Measurements from ENCODE around the gene TNFAIP1. TPM values are rescaled to one million over a fixed set of nuclear protein-coding genes. Genes with fewer than 3 reads are reported as not detected.

TNFAIP1 gene
- total RNA-seq, 4 donors from 2014 or later = 18.8 to 36.5 (median 25.5) TPM

DNA sequence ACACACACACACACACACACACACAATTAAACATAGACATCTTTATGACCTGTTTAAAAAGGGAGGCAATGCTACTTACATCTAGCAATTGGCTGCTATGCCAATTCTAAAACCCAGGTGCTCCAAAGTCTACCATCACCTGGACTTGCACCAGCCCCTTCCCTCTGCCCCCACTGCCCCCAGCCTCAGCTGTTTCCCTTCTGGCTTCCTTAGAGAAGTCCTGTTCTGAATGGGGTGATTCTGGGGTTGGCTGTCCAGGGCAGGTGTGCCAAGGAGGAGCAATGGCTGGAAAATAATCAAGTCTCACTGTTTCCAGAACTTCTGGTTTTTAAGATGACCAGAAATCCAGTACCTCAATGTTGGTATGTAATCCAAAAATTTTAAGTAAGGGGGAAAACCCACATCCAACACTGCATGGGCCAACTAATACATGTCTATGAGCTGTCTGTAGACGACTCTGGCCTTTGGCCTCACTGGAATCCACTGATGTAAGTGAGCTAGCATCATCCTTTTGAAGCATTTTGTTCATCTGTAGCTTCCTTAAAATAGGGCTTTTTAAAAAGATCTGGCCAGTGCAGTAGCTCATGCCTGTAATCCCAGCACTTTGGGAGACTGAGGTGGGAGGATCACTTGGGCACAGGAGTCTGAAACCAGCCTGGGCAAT, 2.3 kb upstream of the TNFAIP1 start:
- Histone ChIP-seq H3K27me3 (no peaks in the 10 kb centered on the region), H3K9me3 (no peaks in the 10 kb centered on the region), H3K27ac (no peak overlapping the region), H3K36me3 (peaks cover 0 to 31% of the 10 kb centered on the region in 2 donors), H3K4me1 (peaks cover 34 to 40% of the 10 kb centered on the region in 2 donors), H3K4me3 (no peak overlapping the region)
- intact Hi-C loops (cut with DNase I; ENCODE audit: low total_unique reads) (loop anchor here (10.0 kb wide), 1 partner anchor 438 kb away; the partner anchor contains the start of gene LYRM9), in situ Hi-C loops (cut with MboI; ENCODE audit: low sequenced_read_pairs in 4 of 4) (loop anchor here in 3 of 4 donors (10.0 to 25.0 kb wide), 3 partner anchors 288 to 629 kb away; partner anchors contain the start of genes PHF12 (in 3 of the 3) and NLK (in 1 of the 3))
- TF ChIP-seq, protein P1, sequence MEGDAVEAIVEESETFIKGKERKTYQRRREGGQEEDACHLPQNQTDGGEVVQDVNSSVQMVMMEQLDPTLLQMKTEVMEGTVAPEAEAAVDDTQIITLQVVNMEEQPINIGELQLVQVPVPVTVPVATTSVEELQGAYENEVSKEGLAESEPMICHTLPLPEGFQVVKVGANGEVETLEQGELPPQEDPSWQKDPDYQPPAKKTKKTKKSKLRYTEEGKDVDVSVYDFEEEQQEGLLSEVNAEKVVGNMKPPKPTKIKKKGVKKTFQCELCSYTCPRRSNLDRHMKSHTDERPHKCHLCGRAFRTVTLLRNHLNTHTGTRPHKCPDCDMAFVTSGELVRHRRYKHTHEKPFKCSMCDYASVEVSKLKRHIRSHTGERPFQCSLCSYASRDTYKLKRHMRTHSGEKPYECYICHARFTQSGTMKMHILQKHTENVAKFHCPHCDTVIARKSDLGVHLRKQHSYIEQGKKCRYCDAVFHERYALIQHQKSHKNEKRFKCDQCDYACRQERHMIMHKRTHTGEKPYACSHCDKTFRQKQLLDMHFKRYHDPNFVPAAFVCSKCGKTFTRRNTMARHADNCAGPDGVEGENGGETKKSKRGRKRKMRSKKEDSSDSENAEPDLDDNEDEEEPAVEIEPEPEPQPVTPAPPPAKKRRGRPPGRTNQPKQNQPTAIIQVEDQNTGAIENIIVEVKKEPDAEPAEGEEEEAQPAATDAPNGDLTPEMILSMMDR (IDR thresholded peaks at IDR 0.05 in 4 of 5, conservative IDR thresholded peaks at IDR 0.05 in 1 of 5) = no peak
- no peak for TF ChIP-seq POLR2A (IDR thresholded peaks at IDR 0.05)
- ATAC-seq (no peak), DNase-seq (no peak)

DNA sequence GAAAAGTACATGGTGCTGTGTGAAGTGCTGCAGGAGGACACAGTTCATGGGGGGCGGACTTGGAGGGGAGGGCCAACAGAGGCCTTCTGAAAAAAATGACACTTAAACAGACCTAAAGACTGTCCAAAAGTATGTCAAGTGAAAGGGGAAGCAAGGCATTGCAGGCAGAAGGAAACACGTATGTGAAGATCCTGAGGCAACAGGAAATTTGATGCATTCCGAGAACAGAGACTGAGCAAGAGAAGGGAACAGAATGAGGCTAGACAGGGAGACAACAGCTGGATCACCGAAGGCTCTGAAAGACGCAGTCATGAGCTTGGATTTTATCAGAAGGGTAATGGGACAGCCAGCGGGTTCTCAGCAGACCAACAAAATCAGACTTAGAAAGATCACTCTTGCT, 1.4 kb upstream of the TNFAIP1 start:
- intact Hi-C loops (cut with DNase I; ENCODE audit: low total_unique reads) = loop anchor here (2.0 to 10.0 kb wide), 2 partner anchors 293 to 439 kb away; partner anchors contain the start of gene LYRM9
- peaks cover 0 to 21% of the 10 kb centered on the region in 2 donors for H3K36me3 ChIP-seq
- in situ Hi-C loops (cut with MboI; ENCODE audit: low sequenced_read_pairs in 4 of 4) = loop anchor here in 3 of 4 donors (10.0 to 25.0 kb wide), 3 partner anchors 289 to 628 kb away; partner anchors contain the start of genes PHF12 (in 3 of the 3) and NLK (in 1 of the 3)
- TF ChIP-seq POLR2A (IDR thresholded peaks at IDR 0.05) = no peak
- TF ChIP-seq, protein P1 (IDR thresholded peaks at IDR 0.05 in 4 of 5, conservative IDR thresholded peaks at IDR 0.05 in 1 of 5) = no peak
- peaks cover 38 to 41% of the 10 kb centered on the region in 2 donors for H3K4me1 ChIP-seq
- H3K4me3 ChIP-seq = peak overlapping the region; percentile 70 to 99 (median 94)
- peak overlapping the region in 3 of 4 donors; percentile 77 to 90 (median 86) for H3K27ac ChIP-seq
- DNase-seq = no peak
- ATAC-seq = no peak
- H3K27me3 ChIP-seq = no peaks in the 10 kb centered on the region
- no peaks in the 10 kb centered on the region for H3K9me3 ChIP-seq

DNA sequence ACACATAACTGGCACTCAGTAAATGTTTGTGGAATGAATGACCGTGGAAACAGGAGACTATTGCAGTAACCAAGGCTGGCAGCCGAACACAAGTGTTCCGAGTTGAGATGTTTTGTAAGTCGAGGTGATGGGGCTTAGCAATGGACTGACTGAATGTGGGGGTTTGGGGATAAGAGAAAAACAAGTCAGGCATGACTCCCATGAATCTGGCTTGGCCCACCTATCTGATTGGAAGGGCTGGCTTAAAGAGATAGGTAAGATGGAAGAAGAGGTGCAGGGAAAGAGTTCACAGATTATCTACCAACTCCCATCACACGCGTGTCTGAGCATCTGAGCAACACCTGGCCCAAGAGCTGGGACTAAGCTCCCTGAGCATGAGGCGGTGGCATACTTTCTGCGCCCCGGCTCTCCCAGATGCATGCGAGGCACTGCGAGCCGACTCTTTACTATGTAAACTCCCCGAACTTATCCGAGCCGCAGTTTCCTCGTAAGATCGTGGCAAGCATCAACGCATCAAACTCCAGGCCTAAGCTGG, 828 bp upstream of the TNFAIP1 start:
- Histone ChIP-seq H3K27me3 (no peaks in the 10 kb centered on the region), H3K9me3 (no peaks in the 10 kb centered on the region), H3K4me3 (peak overlapping the region; percentile 70 to 99 (median 94)), H3K27ac (peak overlapping the region; percentile 77 to 91 (median 88)), H3K36me3 (peaks cover 0 to 15% of the 10 kb centered on the region in 2 donors), H3K4me1 (peaks cover 38 to 41% of the 10 kb centered on the region in 2 donors)
- ATAC-seq (peak in 1 of 2 donors; percentile 0), DNase-seq (no peak)
- no peak for TF ChIP-seq POLR2A (IDR thresholded peaks at IDR 0.05)
- TF ChIP-seq, protein P1 (IDR thresholded peaks at IDR 0.05 in 4 of 5, conservative IDR thresholded peaks at IDR 0.05 in 1 of 5) = no peak
- in situ Hi-C loops (cut with MboI; ENCODE audit: low sequenced_read_pairs in 4 of 4) = loop anchor here in 3 of 4 donors (10.0 to 25.0 kb wide), 3 partner anchors 290 to 628 kb away; partner anchors contain the start of genes PHF12 (in 3 of the 3) and NLK (in 1 of the 3)
- intact Hi-C loops (cut with DNase I; ENCODE audit: low total_unique reads) = loop anchor here (1.0 to 10.0 kb wide), 5 partner anchors 15 to 618 kb away; partner anchors contain the start of genes LYRM9, POLDIP2 and TMEM97

DNA sequence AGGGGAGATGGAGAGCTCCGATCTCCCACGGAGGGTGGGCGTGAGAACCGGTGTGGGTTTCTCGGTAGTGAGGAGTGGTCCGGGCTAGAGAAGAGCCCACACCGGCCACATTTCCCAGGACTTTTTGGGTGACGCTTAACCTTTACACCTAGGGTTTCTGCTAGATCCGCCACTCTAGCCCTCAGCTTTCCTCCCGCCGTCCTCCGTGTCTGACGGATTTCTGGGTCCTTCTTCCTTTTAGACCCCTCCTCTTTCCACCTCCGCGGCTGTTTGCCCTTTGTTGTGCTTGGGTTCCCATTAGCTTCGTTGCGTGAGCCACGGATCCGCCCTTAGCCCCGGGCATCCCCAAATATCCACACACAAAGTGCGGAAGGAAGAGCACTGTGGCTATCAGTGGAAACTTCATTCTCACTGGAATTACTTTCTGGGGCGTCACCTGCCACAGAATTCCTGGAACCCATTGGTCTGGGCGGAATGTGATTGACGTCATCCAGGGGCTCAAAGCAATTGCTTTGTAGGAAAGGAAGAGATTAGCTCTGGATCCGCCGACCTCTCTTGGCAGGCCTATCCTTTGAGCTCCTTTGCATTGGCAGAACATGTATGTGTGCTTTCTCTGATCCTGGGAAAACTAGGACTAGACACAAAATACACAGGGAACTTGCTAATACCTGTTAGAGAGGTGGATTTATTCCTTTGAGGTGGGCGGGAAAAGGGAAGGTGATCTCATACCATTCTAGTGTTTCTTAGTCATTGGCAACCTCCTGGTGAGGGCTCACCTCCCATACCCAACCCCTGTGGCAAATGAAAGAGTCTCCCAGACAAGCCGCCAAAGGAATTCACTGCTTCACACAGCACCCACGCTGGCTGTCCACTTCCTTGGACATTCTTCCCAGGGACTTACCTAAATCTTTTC, 654 bp downstream of the TNFAIP1 start:
- no peaks in the 10 kb centered on the region for H3K9me3 ChIP-seq
- peaks cover 0 to 22% of the 10 kb centered on the region in 2 donors for H3K36me3 ChIP-seq
- in situ Hi-C loops (cut with MboI; ENCODE audit: low sequenced_read_pairs in 4 of 4) = loop anchor here in 3 of 4 donors (10.0 to 25.0 kb wide), 3 partner anchors 291 to 626 kb away; partner anchors contain the start of genes PHF12 (in 3 of the 3) and NLK (in 1 of the 3)
- ATAC-seq = peak in 1 of 2 donors; percentile 4
- H3K4me1 ChIP-seq = peaks cover 38 to 41% of the 10 kb centered on the region in 2 donors
- intact Hi-C loops (cut with DNase I; ENCODE audit: low total_unique reads) = loop anchor here (1.0 to 10.0 kb wide), 5 partner anchors 17 to 616 kb away; partner anchors contain the start of genes LYRM9, POLDIP2 and TMEM97
- TF ChIP-seq, protein P1 (IDR thresholded peaks at IDR 0.05 in 4 of 5, conservative IDR thresholded peaks at IDR 0.05 in 1 of 5) = no peak
- peak; percentile 3 to 7 for TF ChIP-seq POLR2A (IDR thresholded peaks at IDR 0.05)
- peak overlapping the region; percentile 86 to 94 (median 90) for H3K27ac ChIP-seq
- DNase-seq = no peak
- no peaks in the 10 kb centered on the region for H3K27me3 ChIP-seq
- peak overlapping the region; percentile 73 to 99 (median 94) for H3K4me3 ChIP-seq
